Ishikawa (cell line): ENCODE measurements around the gene RAB5B.

Experiments
- CREB1 ChIP-seq: IDR thresholded peaks from 2 replicates; pipeline ENCODE4 v1.6.1; 2012; ENCODE audit warnings: low read depth
- EGR1 ChIP-seq: IDR thresholded peaks from 2 replicates; pipeline ENCODE4 v1.6.1; 2012
- EP300 ChIP-seq: IDR thresholded peaks from 2 replicates; pipeline ENCODE4 v1.6.1; 2012; ENCODE audit warnings: borderline replicate concordance
- NFIC ChIP-seq: IDR thresholded peaks from 2 replicates; pipeline ENCODE4 v1.6.1; 2012
- RAD21 ChIP-seq: IDR thresholded peaks from 2 replicates; pipeline ENCODE4 v1.6.1; 2012; ENCODE audit warnings: low read depth
- TAF1 ChIP-seq: IDR thresholded peaks from 2 replicates; pipeline ENCODE4 v1.6.1; 2012; ENCODE audit warnings: low read depth, mild to moderate bottlenecking
- TF ChIP-seq, protein P1 (sequence below): IDR thresholded peaks from 2 replicates; pipeline ENCODE4 v1.6.1; 2012
- TF ChIP-seq, protein P2 (sequence below): IDR thresholded peaks from 2 replicates; pipeline ENCODE4 v1.6.1; 2012; ENCODE audit warnings: low read depth, mild to moderate bottlenecking

DNA sequence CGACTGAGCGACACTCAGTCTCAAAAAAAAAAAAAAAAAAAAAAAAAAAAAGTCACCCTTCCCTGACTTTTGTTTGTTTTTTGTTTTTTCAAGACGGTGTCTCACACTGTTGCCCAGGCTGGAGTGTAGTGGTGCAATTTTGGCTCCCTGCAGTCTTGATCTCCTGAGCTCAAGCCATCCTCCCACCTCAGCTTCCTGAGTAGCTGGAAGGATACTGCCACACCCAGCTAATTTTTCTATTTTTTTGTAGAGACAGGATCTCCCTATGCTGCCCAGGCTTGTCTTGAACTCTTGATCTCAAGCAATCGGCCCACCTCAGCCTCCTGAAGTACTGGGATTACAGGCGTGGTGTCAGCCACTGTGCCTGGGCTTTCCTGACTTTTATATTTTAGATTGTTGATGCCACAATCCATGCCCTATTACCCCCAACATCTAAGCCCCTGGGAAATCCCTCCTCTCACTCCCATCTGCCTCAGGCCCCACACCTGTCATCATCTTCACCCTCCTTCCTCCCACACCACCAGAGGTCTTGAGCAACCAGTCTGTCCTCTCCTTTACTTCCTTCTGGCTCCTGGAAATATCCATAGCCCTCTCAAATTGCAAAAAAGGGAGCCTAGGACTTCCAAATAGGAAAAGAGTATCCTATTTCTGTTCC lies 54.8 kb downstream of the RAB5B start:
- TF ChIP-seq CREB1 (no peak), EGR1 (no peak), EP300 (no peak), TAF1 (no peak), RAD21 (no peak), NFIC (no peak)
- TF ChIP-seq, protein P1, sequence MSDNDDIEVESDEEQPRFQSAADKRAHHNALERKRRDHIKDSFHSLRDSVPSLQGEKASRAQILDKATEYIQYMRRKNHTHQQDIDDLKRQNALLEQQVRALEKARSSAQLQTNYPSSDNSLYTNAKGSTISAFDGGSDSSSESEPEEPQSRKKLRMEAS: no peak
- TF ChIP-seq, protein P2, sequence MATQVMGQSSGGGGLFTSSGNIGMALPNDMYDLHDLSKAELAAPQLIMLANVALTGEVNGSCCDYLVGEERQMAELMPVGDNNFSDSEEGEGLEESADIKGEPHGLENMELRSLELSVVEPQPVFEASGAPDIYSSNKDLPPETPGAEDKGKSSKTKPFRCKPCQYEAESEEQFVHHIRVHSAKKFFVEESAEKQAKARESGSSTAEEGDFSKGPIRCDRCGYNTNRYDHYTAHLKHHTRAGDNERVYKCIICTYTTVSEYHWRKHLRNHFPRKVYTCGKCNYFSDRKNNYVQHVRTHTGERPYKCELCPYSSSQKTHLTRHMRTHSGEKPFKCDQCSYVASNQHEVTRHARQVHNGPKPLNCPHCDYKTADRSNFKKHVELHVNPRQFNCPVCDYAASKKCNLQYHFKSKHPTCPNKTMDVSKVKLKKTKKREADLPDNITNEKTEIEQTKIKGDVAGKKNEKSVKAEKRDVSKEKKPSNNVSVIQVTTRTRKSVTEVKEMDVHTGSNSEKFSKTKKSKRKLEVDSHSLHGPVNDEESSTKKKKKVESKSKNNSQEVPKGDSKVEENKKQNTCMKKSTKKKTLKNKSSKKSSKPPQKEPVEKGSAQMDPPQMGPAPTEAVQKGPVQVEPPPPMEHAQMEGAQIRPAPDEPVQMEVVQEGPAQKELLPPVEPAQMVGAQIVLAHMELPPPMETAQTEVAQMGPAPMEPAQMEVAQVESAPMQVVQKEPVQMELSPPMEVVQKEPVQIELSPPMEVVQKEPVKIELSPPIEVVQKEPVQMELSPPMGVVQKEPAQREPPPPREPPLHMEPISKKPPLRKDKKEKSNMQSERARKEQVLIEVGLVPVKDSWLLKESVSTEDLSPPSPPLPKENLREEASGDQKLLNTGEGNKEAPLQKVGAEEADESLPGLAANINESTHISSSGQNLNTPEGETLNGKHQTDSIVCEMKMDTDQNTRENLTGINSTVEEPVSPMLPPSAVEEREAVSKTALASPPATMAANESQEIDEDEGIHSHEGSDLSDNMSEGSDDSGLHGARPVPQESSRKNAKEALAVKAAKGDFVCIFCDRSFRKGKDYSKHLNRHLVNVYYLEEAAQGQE: no peak
